SKM-1 treated with dmso at 0.1 percent for 144 hours (cell line): ENCODE measurements around the gene TSPYL2.

Source experiments
- DNase-seq: peaks from one replicate; lab custom pipeline; 2025; ENCODE audit not compliant: unreplicated experiment; lab: John Stamatoyannopoulos, UW

TSPYL2 gene

DNA sequence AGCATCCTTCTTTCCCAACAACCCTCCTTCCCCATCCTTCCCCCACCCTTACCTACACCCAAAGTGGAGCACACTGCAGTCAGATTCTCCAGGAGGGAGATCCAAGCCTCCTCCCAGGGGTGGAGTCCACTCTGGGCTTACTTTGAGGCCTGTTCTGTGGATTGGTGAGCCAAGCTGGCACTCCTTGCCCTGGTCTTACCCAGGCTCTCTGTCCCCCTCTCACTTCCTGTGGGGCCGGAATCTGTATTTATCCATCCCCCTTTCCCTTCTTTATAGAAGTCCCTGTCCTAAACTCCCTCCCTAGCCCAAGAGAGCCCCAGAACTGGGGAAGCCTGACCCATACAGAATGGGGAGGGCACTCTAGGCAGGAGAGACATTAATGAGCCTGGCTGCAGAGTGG is 3.2 kb upstream of the TSPYL2 start:
- no peak for DNase-seq

DNA sequence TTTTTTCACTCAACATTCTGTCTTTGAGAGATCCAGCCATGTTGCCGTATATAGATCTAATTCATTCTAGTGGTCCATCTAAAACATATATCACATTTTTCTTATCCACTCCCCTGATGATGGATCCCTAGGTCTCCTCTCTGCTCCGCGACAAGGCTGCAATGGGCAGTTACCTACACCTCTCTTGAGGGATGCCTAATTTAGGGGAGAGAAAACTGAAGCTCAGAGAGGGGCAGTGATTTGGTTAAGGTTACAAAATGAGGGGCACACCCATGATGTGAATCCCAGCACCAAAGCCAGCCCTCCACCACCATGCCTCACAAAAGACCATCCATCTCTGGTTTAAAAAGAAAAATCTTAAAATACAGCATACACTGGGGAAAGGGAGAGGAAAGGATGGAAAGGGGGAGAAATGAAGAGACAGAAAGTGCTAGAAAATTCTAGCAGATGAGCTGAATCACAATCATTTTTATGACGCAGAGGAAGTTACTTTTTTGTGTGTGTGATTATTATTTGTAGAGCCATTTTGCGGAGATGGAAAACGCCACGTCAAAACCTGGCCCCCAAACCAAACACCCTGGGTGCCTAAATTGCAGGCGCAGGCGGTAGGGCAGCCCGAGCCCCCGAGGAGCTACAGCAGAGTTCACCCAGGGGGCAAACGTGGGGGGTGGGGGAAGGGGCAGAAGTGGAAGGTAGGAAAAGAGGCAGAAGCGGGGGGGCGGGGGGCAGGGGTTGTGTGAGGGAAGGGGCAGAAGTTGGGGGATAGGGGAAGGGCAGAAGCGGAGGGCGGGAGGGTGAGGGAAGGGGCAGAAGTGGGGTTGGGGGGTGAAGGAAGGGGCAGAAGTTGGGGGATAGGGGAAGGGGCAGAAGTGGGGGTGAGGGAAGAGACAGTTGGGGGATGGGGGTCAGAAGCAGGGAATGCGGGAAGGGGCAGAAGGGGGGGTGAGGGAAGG is 1.3 kb upstream of the TSPYL2 start:
- no peak for DNase-seq

DNA sequence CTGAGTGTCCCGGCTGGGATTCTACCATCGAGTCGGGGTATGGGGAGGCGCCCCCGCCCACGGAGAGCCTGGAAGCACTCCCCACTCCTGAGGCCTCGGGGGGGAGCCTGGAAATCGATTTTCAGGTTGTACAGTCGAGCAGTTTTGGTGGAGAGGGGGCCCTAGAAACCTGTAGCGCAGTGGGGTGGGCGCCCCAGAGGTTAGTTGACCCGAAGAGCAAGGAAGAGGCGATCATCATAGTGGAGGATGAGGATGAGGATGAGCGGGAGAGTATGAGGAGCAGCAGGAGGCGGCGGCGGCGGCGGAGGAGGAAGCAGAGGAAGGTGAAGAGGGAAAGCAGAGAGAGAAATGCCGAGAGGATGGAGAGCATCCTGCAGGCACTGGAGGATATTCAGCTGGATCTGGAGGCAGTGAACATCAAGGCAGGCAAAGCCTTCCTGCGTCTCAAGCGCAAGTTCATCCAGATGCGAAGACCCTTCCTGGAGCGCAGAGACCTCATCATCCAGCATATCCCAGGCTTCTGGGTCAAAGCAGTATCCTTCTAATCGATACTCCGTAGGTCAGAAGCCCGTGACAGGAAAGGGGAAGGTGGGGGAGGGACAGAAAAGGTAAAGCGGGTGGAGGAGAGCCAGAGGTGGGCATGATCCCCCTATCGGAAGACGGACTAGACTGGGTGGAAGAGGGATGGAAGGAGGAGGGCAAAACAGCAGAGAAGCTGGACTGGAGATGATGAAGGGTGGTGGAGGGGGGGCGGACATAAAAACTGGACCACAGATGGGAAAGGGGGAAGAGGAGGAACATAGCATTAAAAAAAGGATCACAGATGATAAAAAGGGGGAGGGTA is 828 bp downstream of the TSPYL2 start:
- DNase-seq = no peak

DNA sequence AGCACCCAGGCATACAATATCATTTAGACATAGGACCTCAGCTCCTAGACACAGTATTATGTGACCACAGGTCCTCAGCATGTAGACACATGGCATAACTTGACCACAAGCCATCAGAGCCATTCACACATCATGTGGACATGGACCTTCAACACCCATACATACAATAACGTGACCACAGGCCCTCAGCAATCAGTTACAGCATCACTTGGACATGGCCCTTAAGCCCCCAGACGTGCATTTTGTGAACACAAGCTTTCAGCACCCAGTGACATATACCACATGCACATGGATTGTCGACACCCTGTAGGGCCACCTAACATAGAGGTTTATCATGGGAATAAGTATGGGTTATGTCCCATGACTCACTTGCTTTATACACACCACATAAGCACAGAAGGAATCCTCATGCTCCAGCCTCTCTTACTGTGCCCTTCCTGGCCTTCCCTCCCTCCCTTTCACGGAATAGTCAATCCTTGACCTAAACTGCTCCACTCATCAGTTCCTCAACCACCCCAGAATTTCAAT is 1.9 kb downstream of the TSPYL2 start:
- DNase-seq = no peak

DNA sequence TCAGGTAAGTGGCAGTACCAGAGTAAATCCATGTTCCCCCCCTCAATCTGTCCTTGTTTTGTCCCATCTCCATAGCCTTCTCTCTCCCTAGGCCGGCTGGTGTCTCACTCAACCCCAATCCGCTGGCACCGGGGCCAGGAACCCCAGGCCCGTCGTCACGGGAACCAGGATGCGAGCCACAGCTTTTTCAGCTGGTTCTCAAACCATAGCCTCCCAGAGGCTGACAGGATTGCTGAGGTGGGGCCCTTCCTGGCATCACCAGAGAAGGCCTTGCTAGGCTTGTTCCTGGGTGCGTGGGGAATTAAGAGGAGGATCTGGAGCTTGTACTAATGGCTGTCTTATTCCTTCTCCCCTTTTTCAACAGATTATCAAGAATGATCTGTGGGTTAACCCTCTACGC is 2.7 kb downstream of the TSPYL2 start:
- DNase-seq = no peak

DNA sequence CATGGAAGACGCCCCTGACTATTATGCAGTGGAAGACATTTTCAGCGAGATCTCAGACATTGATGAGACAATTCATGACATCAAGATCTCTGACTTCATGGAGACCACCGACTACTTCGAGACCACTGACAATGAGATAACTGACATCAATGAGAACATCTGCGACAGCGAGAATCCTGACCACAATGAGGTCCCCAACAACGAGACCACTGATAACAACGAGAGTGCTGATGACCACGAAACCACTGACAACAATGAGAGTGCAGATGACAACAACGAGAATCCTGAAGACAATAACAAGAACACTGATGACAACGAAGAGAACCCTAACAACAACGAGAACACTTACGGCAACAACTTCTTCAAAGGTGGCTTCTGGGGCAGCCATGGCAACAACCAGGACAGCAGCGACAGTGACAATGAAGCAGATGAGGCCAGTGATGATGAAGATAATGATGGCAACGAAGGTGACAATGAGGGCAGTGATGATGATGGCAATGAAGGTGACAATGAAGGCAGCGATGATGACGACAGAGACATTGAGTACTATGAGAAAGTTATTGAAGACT is 3.6 kb downstream of the TSPYL2 start:
- no peak for DNase-seq

DNA sequence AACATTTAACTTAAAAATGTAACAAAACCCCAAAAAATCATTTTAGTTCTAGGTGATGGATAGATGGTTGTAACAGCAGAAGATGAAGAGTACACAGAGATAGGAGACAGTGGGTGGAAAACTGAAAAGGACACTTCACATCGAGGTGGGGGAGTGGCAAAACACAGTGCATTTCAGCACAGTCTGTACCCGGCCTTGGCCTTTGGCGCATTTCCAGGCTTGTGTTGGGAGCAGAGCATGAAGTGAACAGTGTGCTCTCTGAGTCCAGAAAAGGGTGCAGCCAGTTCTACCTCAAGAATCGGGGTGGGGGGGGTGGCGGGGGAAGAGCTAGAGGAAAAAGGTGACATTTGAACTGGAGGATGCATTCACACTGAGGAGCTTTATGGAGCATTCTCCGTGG is 4.3 kb downstream of the TSPYL2 start:
- no peak for DNase-seq

DNA sequence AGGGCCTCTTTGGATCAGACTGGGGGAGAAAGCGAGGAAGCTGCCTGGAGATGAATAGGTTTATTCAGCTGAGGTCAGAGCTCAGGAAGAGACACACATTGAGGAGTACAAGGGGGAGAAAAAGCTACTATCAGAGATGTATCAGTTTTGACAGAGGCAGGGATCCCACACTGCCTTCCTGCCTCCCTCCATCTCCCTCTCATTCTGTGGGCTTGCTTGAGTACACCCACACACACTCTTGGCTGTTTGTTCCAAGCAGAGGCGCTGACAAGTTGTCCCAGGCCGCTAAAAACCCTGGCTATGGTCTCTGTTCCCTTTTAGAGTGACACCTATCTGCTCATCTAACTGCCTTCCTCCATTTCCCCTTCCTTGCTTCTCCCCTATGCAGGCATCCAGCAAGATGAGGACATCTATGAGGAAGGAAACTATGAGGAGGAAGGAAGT is 5.2 kb downstream of the TSPYL2 start:
- DNase-seq = no peak

DNA sequence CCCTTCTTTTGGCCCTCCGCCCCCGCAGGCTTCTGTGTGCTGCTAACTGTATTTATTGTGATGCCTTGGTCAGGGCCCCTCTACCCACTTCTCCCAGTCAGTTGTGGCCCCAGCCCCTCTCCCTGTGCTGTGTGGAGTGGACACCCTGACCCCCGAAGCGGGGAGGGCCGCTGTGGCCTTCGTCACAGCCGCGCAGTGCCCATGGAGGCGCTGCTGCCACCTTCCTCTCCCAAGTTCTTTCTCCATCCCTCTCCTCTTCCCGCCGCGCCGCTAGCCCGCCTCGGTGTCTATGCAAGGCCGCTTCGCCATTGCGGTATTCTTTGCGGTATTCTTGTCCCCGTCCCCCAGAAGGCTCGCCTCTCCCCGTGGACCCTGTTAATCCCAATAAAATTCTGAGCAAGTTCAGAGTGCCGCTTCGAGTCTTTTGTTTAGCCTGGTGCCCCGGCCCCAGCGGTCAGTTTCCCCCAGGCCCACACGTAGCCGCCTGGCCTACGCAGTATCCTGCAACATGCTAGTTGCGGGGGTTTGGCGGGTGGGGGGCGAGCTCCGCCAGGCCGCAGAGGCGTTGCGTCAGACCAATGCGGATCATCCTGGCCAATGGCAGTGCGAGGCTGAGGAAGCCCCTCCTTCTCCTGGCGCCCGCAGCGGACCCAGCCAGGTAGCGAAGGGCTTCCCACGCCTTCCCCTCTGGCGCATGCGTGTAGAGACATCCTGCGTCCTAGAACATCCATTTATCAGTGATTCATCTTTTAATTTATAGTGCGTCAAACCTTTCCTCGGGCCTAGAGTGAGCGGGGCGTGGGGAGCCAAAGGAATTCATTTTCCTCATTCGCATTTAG is 6.2 kb downstream of the TSPYL2 start:
- no peak for DNase-seq

DNA sequence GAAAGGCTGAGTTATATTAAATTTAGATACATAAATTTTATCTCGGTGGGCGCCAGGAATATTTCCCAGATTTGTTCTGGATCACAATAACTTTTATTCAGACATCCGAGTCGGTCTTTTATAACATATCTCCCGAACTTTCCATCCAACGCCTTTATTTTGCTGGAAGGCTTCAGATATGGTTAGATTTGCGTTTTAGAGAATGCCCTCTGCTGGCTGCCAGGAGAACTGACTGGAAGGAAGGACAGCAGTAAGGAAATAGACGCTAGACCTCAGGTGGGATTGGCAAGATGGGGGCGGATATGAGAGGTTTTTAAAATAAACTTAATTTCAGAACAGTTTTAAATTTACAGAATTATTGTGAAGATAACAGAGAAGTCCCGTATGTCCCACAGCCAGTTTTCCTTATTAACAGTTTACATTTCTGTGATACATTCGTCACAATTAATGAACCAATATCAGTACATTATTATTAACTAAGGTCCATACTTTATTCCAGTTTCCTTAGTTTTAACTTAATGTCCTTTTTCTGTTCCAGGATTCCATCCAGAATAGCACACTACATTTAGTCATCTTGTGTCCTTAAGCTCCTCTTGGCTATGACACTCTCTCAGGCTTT is 7.2 kb downstream of the TSPYL2 start:
- DNase-seq = no peak

DNA sequence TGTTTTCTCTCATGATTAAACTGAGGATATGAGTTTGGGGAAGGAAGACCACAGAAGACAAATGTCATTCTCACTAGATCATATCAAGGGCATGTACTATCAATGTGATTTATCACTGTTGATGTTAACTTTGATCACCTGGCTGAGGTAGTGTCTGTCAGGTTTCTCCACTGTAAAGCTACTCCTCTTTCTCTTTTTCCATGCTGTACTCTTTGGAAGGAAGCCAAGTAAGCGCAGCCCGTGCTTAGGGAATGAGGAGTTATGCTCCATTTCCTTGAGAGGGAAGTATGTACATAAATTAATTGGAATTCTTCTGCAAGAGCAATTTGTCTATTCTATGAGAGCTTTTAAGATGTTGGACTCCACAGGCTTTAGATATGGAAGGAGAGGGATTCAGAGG is 7.8 kb downstream of the TSPYL2 start:
- no peak for DNase-seq

DNA sequence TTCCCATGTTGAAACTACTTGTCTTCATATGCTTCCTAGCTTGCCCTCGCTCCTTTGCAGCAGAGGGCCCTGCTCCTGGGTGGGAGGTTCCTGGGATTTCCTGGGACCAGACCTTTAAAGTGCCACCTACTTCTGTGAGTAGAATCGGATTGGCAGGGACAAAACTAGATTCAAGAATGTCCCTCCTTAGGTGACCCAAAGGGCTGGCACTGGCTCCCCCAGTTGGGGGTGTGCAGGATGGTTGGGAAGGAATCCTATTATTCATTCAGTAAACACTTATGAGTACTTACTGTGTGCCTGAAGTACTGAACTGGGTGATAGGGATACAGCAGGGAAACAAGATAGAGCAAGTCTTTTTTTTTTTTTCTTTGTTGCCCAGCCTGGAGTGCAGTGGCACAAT is 9.2 kb downstream of the TSPYL2 start:
- DNase-seq = no peak

DNA sequence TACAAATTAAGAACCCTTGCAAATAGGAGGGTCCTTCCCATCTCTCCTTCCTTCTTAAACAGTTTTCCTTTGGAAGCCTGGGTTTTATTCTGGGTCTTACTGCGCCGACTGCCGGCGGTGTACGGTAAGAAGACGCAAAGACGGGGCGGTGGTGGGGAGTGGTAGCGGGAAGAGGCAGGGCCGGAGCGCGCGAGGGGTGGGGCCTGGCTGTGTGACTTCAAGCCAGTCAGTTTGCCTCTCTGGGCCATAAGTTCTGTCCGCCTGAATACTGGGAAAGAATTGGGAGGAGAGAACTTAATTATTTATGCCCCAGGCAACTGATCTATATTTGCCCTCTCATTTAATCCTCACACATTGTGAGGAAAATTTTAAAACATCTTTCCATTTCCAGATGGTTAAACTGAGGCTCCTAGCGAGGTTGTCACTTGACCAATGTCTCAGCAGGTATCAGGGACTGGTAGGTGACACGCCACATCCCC is 11.0 kb downstream of the TSPYL2 start:
- DNase-seq = peak; percentile 23

DNA sequence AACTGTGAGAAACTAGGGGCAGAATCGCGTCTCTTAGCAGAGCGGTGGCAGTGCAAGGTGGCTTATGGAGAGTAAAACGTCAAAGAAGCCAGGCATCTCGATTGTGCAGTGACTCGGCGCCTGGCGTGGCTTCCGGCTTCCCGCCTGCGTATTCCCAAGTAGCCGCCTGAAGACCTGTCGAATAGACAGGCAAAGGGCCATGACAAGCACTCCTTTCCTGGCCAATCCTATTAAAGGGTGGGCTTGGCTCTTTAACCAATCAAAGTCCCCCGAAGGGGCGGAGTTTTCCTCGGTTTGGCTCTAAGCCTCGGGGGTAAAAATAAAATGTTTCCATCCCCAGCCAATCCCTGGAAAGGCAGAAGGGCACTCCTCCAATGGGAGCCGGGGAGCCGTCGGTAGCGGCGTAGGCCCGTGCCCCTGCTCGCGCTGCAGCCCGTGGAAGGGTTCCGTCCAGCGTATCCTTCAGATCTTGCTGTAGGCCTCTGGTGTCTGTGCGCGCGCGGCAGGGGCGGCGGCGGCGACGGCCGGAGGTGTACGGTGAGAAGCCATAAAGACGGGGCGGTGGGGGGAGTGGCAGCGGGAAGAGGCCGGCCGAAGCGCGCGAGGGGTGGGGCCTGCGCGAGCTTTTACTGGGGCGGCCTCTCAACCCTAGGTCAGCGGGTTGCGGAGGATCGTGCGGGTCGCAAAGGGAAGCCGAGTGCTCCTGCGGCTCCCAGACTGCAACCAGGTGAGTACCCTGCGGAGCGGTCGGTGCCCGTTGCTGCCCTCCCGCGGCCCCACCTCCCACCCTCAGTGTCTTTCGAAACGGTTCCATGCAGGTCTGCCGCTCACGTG is 11.8 kb downstream of the TSPYL2 start, which contains the start of gene KANTR:
Gene KANTR, plus strand, starts transcription at position 395 of the 834 bp plus-strand sequence. CDS start 30,131 bp downstream, outside the sequence.
- DNase-seq = peak; percentile 81

DNA sequence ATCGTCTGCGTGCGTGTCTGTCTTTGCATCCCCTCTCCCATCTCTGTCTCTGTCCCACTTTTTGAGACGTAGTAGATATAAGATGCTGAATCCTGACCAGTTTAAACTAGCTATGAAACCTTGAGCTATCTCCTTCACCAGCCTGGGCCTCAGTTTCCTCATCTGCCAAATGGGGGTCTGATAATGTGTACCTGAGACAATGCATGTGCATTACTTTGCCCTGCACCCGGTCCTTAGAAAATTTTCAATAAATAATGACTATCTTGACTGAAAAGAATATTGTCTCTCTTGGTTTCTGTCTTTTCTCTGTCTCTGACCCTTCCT is 12.4 kb downstream of the TSPYL2 start:
- no peak for DNase-seq

DNA sequence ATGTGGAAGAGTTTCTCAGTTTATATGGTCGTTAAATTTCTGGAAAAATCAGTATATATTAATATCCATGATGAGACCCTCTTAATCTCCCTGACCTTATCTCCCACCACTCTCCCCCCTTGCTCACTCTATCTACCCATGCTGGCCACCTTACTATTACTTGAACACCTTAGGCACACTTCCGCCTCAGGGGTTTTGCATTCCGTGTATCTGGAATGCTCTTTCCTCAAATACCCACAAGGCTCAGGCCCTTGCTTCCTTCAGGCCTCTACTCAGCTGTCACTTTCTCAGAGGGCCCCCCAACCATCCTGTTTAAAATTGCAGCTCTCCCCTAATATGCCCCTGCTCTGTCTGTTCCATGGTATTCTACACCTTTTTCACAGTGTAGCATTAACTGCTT is 13.6 kb downstream of the TSPYL2 start:
- no peak for DNase-seq

DNA sequence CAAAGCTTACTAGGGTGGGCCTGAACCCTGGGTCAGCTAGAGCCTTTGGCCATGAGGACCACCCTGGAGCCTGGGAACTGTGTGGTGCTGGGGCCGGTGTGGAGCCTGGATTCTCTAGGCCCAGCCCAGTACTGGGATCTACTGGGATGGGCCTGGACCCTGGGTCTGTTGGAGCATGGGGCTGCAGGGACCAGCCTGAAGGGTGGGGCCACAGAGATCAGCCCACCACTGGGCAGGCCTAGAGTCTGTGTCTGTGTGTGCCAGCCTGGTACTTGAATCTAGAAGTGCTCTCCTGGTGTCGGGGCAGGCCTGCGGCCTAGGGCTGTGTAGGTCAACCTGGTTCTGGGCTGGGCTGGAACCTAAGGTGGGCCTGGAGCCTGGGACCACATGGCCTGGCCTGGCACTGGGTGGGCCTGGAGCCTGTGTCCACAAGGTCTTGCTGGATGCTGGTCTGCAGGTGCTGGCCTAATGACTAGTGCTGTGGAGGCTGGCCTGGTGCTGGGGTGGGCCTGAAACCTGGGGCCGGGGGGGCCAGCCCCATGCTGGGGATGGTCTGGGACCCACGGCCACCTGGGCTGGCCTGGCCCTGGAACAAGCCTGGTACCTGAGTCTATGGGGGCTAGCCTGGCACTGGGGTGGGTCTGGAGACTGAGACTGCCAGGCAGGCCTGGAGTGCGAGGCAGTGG is 32.8 kb downstream of the TSPYL2 start:
- no peak for DNase-seq

DNA sequence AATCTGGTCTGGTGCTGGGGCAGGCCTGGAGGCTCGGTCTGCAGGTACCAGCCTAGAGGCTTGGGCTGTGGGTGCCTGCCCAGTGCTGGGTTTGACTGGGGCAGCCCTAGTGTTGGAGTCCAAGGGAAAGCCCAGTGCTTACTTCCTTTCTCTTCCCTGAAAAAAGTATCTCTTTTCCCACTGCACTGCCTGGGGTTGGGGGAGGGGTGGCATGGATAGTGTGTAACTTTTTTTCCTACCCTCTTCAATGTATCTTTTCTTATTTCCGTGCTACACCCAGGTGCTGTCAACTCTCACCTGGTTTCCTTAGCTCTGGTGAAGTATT is 33.3 kb downstream of the TSPYL2 start:
- DNase-seq = no peak

DNA sequence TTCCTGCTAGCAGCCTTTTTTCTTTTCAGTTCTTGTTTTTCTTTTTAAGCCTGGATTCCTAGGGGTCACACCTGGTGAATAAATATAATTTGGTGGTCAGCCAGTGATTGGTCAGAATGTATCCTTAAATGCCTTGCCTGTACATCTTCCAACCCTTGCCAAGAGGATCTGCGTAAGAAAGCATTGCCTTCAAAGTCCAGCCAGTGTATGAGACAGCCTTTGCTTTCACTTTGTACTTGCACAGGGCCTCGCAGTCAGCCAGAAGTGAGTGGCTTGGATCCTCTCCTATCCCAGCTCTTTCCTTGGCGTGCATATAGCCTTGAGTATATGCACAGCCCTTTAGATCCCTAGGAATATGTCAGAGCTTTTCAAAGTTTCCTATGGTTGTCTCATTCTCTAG is 33.9 kb downstream of the TSPYL2 start:
- DNase-seq = no peak
